Thyroid gland (tissue), 4 donors: Measurements from ENCODE around the gene AMN1.

Source experiments
- POLR2A ChIP-seq, 2 donors: fragments of 450-650 bp; IDR thresholded peaks; one replicate each; pipeline ENCODE4 v1.6.1; 2017; ENCODE audit warnings: antibody characterized with exemption in 2 of 2, mild to moderate bottlenecking in 2 of 2, moderate library complexity in 1 of 2
- TF ChIP-seq, protein P1 (sequence below), 6 experiments: fragments of 200-600 bp in 3 of 6; fragments of 450-650 bp in 3 of 6; sonication (generic) in 3 of 6; IDR thresholded peaks; one replicate each; pipeline ENCODE4 v1.5.1; 2016 to 2019; ENCODE audit warnings: antibody characterized with exemption in 6 of 6, mild to moderate bottlenecking in 2 of 6, inconsistent platforms in 1 of 6, moderate library complexity in 1 of 6

DNA sequence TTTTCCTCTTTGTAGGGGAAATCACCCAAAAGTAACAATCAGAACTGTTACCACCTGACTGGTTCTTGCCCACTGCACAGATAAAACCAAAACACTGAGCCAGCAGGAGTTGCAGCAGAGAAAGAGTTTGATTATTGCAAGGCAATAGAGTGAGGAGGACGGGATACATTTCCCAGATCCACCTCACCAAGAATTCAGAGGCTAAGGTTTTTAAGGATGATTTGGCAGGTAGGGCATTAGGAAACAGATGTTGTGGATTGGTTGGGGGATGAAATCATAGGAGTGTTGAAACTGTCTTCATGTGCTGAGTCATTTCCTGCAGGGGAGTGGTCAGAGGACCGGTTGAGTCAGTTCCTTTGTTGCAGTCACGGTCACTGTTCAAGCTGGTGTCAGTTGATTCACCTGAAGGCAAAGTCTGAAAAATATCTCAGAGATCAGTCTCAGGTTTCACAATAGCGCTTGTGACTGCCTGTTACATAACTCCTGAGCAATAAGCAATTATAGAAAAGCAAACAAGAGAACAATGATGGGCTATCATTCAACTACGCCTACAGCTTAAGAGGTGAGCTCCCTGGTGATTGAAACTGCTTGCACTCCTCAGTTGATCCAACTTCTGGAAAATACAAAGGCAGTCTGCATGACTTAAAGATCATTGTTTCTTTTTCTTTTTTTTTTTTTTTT lies 20.3 kb upstream of the AMN1 start:
- TF ChIP-seq, protein P1, sequence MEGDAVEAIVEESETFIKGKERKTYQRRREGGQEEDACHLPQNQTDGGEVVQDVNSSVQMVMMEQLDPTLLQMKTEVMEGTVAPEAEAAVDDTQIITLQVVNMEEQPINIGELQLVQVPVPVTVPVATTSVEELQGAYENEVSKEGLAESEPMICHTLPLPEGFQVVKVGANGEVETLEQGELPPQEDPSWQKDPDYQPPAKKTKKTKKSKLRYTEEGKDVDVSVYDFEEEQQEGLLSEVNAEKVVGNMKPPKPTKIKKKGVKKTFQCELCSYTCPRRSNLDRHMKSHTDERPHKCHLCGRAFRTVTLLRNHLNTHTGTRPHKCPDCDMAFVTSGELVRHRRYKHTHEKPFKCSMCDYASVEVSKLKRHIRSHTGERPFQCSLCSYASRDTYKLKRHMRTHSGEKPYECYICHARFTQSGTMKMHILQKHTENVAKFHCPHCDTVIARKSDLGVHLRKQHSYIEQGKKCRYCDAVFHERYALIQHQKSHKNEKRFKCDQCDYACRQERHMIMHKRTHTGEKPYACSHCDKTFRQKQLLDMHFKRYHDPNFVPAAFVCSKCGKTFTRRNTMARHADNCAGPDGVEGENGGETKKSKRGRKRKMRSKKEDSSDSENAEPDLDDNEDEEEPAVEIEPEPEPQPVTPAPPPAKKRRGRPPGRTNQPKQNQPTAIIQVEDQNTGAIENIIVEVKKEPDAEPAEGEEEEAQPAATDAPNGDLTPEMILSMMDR (IDR thresholded peaks at IDR 0.05): no peak
- TF ChIP-seq POLR2A (IDR thresholded peaks at IDR 0.05): no peak
